IMR-90 (cell line): ENCODE results near the gene TMEM61.

ENCODE experiments used
- FOS ChIP-seq: fragments of 150-350 bp; IDR thresholded peaks from 2 replicates; pipeline ENCODE4 v1.6.1; 2016; ENCODE audit warnings: low read depth, low read length
- MAZ ChIP-seq: IDR thresholded peaks from 2 replicates; pipeline ENCODE4 v1.6.1; 2012; ENCODE audit warnings: low read depth, mild to moderate bottlenecking, low read length, improper control_type of control experiment, moderate library complexity, borderline replicate concordance
- MXI1 ChIP-seq: IDR thresholded peaks from 2 replicates; pipeline ENCODE4 v1.6.1; 2012; ENCODE audit warnings: low read depth, mild to moderate bottlenecking, low read length, moderate library complexity, borderline replicate concordance
- POLR2A ChIP-seq: IDR thresholded peaks from 2 replicates; pipeline ENCODE4 v1.6.1; 2012; ENCODE audit warnings: mild to moderate bottlenecking, low read depth, low read length
- TF ChIP-seq, protein P1 (sequence below): conservative IDR thresholded peaks from 2 replicates; pipeline ENCODE4 v1.5.1; 2012; ENCODE audit warnings: mild to moderate bottlenecking, low read depth, low read length, improper control_type of control experiment

DNA sequence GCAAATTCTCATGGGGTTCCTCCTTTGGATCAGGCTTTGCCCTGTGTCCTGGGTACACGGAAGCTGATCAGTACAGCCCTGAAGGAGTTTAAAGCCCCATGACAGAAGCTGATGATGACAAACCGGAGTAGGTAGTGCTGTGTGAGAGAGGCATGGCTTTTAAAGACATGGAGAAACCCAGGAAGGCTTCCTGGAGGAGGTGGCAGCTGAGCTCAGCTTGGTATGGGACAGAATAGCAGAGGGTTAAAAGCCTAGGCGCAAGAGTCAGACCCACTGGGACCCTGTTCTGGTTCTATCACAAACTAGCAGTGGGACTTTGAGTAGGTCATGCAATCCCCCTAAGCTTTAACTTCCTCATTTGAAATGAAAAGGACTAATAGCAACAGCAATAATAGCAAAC lies 6.1 kb downstream of the TMEM61 start:
- TF ChIP-seq, protein P1, sequence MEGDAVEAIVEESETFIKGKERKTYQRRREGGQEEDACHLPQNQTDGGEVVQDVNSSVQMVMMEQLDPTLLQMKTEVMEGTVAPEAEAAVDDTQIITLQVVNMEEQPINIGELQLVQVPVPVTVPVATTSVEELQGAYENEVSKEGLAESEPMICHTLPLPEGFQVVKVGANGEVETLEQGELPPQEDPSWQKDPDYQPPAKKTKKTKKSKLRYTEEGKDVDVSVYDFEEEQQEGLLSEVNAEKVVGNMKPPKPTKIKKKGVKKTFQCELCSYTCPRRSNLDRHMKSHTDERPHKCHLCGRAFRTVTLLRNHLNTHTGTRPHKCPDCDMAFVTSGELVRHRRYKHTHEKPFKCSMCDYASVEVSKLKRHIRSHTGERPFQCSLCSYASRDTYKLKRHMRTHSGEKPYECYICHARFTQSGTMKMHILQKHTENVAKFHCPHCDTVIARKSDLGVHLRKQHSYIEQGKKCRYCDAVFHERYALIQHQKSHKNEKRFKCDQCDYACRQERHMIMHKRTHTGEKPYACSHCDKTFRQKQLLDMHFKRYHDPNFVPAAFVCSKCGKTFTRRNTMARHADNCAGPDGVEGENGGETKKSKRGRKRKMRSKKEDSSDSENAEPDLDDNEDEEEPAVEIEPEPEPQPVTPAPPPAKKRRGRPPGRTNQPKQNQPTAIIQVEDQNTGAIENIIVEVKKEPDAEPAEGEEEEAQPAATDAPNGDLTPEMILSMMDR = no peak
- TF ChIP-seq POLR2A (no peak), FOS (no peak), MXI1 (no peak), MAZ (no peak)
